HCT116 (cell line): ENCODE results near the gene FA2H. TPM values are rescaled to one million over a fixed set of nuclear protein-coding genes. Genes with fewer than 3 reads are reported as not detected.

Experiments
- ATAC-seq: fragments of 200-7000 bp; cut with Tn5 transposase; 2 replicates; pipeline ENCODE4 v1.9.1; 2020; ENCODE audit warnings: mild to moderate bottlenecking, moderate library complexity
- BruUV-seq: library from RNA; stranded (reverse); fragments of 400-500 nt; replicated peaks from 2 replicates; lab custom pipeline; 2021; lab: Mats Ljungman, UMichigan
- CTCF ChIA-PET: fragments of 300-600 bp; sonication (Branson Sonifier 250); formaldehyde crosslinking; loops from one replicate; lab custom pipeline; 2021; ENCODE audit warnings: antibody characterized with exemption; lab: Charles Lee
- POLR2A ChIA-PET: fragments of 300-600, 350-600 bp; sonication (Branson Sonifier 250); formaldehyde crosslinking; loops from one replicate; lab custom pipeline; 2021; ENCODE audit warnings: antibody characterized with exemption; lab: Charles Lee
- RAD21 ChIA-PET, 2 experiments: fragments of 300-600 bp; sonication (Branson Sonifier 250); formaldehyde crosslinking; loops; one replicate each; lab custom pipeline; 2023; ENCODE audit warnings: low total read pairs in 2 of 2; ENCODE audit not compliant: uncharacterized antibody in 2 of 2, unreplicated experiment in 2 of 2, low non-redundant PET in 1 of 2; lab: Charles Lee
- DNase-seq: peaks from one replicate; pipeline ENCODE4 v3.0.0-alpha.2; 2010; ENCODE audit warnings: low read depth, low spot score
- H2AFZ ChIP-seq: fragments of 200-600 bp; shearing (Covaris generic), sonication (generic); 2 replicates; pipeline ENCODE4 v1.6.1; 2017; ENCODE audit warnings: low read depth, mixed run types, mixed read lengths, antibody characterized with exemption, low read length; ENCODE audit not compliant: poor library complexity, severe bottlenecking
- H3K27ac ChIP-seq: 2 replicates; pipeline ENCODE4 v1.5.1; 2012; ENCODE audit warnings: low read depth, low read length
- H3K27me3 ChIP-seq: fragments of 200-600 bp; sonication (generic); 2 replicates; pipeline ENCODE4 v1.6.1; 2016; ENCODE audit warnings: mixed run types, low read length, mixed read lengths; ENCODE audit not compliant: insufficient read depth
- H3K36me3 ChIP-seq, 2 experiments: fragments of 200-500 bp in 1 of 2; fragments of 200-600 bp in 1 of 2; sonication (Bioruptor generic) in 1 of 2; sonication (generic) in 1 of 2; 2 replicates each; pipeline versions ENCODE4 v1.5.1 to v1.6.1; 2014 to 2016; ENCODE audit warnings: low read length in 2 of 2, inconsistent platforms in 1 of 2, mixed read lengths in 1 of 2, mixed run types in 1 of 2; ENCODE audit not compliant: insufficient read depth in 2 of 2, control insufficient read depth in 1 of 2
- H3K4me1 ChIP-seq, 2 experiments: fragments of 200-600 bp in 1 of 2; sonication (generic) in 1 of 2; 2 replicates each; pipeline versions ENCODE4 v1.5.1 to v1.6.1; 2012 to 2017; ENCODE audit warnings: low read length in 2 of 2, inconsistent platforms in 1 of 2, mild to moderate bottlenecking in 1 of 2, mixed read lengths in 1 of 2, mixed run types in 1 of 2, moderate library complexity in 1 of 2; ENCODE audit not compliant: insufficient read depth in 2 of 2, control insufficient read depth in 1 of 2
- H3K4me2 ChIP-seq: fragments of 200-600 bp; sonication (generic); 2 replicates; pipeline ENCODE4 v1.6.1; 2017; ENCODE audit warnings: mixed run types, low read length, mixed read lengths
- H3K4me3 ChIP-seq, 2 experiments: fragments of 200-600 bp in 1 of 2; sonication (generic) in 1 of 2; replicated peaks in 1 of 2; 2 replicates each; pipeline ENCODE4 v1.5.1; 2011 to 2016; ENCODE audit warnings: low read length in 2 of 2, control low read depth in 1 of 2, low read depth in 1 of 2, mild to moderate bottlenecking in 1 of 2, mixed read lengths in 1 of 2, mixed run types in 1 of 2
- H3K79me2 ChIP-seq: fragments of 200-600 bp; sonication (generic); 2 replicates; pipeline ENCODE4 v1.6.1; 2017; ENCODE audit warnings: mild to moderate bottlenecking, mixed run types, low read length, moderate library complexity, mixed read lengths; ENCODE audit not compliant: insufficient read depth
- H3K9ac ChIP-seq: fragments of 200-600 bp; sonication (generic); 2 replicates; pipeline ENCODE4 v1.6.1; 2016; ENCODE audit warnings: low read length, mixed read lengths
- H3K9me2 ChIP-seq: fragments of 200-600 bp; sonication (generic), shearing (Covaris generic); 2 replicates; pipeline ENCODE4 v1.6.1; 2017; ENCODE audit warnings: mixed run types, mild to moderate bottlenecking, moderate library complexity; ENCODE audit not compliant: insufficient read depth
- H3K9me3 ChIP-seq, 2 experiments: fragments of 200-500 bp in 1 of 2; fragments of 200-600 bp in 1 of 2; sonication (Bioruptor generic) in 1 of 2; sonication (generic) in 1 of 2; 2 replicates each; pipeline ENCODE4 v1.6.1; 2014 to 2017; ENCODE audit warnings: low read length in 2 of 2, mixed read lengths in 2 of 2, inconsistent platforms in 1 of 2, low read depth in 1 of 2, mild to moderate bottlenecking in 1 of 2, mixed run types in 1 of 2, moderate library complexity in 1 of 2; ENCODE audit not compliant: control insufficient read depth in 1 of 2, insufficient read depth in 1 of 2
- H4K20me1 ChIP-seq: fragments of 200-600 bp; sonication (generic), shearing (Covaris generic); 2 replicates; pipeline ENCODE4 v1.6.1; 2017; ENCODE audit warnings: mixed run types, mild to moderate bottlenecking, moderate library complexity; ENCODE audit not compliant: insufficient read depth
- CBX3 ChIP-seq: IDR thresholded peaks from 2 replicates; pipeline ENCODE4 v1.6.1; 2012; ENCODE audit warnings: low read depth
- FOSL1 ChIP-seq: IDR thresholded peaks from 2 replicates; pipeline ENCODE4 v1.6.1; 2012; ENCODE audit warnings: low read depth
- JUND ChIP-seq: IDR thresholded peaks from 2 replicates; pipeline ENCODE4 v1.6.1; 2012
- POLR2A ChIP-seq: IDR thresholded peaks from 2 replicates; pipeline ENCODE4 v1.7.0; 2011; ENCODE audit warnings: borderline replicate concordance; ENCODE audit not compliant: insufficient read depth, insufficient read length; ENCODE audit errors: extremely low read depth
- RAD21 ChIP-seq: IDR thresholded peaks from 2 replicates; pipeline ENCODE4 v1.6.1; 2012; ENCODE audit warnings: low read depth, mild to moderate bottlenecking
- SIN3A ChIP-seq: IDR thresholded peaks from 2 replicates; pipeline ENCODE4 v1.6.1; 2012; ENCODE audit warnings: low read depth
- TCF7L2 ChIP-seq: IDR thresholded peaks from 2 replicates; pipeline ENCODE4 v1.7.0; 2011; ENCODE audit warnings: borderline replicate concordance, inconsistent platforms; ENCODE audit not compliant: insufficient read depth, insufficient read length; ENCODE audit errors: extremely low read depth
- intact Hi-C: fragments of 100-400 bp; cut with micrococcal nuclease; formaldehyde crosslinking; loops from 2 replicates; pipeline ENCODE4 v1.10.0; 2022
- total RNA-seq: library from RNA; stranded (reverse); gene quantifications from one replicate; pipeline ENCODE4 v1.2.1, GENCODE V29; 2021; ENCODE audit not compliant: unreplicated experiment
- TF ChIP-seq, protein P1 (sequence below): IDR thresholded peaks from 2 replicates; pipeline ENCODE4 v1.6.1; 2011; ENCODE audit warnings: mild to moderate bottlenecking, low read length, moderate library complexity; ENCODE audit not compliant: insufficient replicate concordance; ENCODE audit errors: extremely low read depth
- TF ChIP-seq, protein P2 (sequence below): IDR thresholded peaks from 2 replicates; pipeline ENCODE4 v1.6.1; 2012; ENCODE audit warnings: low read depth
- TF ChIP-seq, protein P3 (sequence below): IDR thresholded peaks from 2 replicates; pipeline ENCODE4 v1.6.1; 2012

The FA2H gene
- total RNA-seq, 1 experiment from 2014 or later: 11.1 TPM

DNA sequence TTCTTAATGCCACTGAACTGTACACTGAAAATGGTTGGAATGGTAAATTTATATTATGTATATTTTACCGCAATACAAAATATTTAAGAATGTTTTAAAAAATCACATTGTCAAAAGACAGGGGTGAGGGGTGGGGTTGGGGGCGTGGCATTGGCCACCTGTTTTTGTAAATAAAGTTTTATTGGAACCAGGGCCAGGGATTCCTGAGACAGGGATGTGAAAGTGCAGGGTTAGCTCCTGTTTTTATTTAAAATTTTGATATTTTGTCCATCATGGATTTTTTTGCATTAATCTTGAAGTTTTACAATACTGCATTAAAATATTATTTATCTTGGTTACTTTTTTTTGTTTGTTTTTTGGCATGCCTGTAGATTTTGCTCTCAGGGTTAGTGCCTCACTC is 2.3 kb upstream of the FA2H start:
- H3K9me2 ChIP-seq: no peaks in the 10 kb centered on the region
- no peak overlapping the region for H3K4me3 ChIP-seq
- ATAC-seq (no peak), DNase-seq (no peak)
- ChIA-PET CTCF (no interaction called here), POLR2A (no interaction called here), RAD21 (no interaction called here)
- H3K4me1 ChIP-seq: peaks cover 8 to 19% of the 10 kb centered on the region in 2 experiments; a peak in 2 of 4 replicates
- H2AFZ ChIP-seq: no peak overlapping the region
- H3K27ac ChIP-seq: no peak overlapping the region
- no peak for TF ChIP-seq TCF7L2
- no peak for TF ChIP-seq CBX3
- no peak for TF ChIP-seq RAD21
- no peak for TF ChIP-seq SIN3A
- no peak for TF ChIP-seq POLR2A
- TF ChIP-seq, protein P1, sequence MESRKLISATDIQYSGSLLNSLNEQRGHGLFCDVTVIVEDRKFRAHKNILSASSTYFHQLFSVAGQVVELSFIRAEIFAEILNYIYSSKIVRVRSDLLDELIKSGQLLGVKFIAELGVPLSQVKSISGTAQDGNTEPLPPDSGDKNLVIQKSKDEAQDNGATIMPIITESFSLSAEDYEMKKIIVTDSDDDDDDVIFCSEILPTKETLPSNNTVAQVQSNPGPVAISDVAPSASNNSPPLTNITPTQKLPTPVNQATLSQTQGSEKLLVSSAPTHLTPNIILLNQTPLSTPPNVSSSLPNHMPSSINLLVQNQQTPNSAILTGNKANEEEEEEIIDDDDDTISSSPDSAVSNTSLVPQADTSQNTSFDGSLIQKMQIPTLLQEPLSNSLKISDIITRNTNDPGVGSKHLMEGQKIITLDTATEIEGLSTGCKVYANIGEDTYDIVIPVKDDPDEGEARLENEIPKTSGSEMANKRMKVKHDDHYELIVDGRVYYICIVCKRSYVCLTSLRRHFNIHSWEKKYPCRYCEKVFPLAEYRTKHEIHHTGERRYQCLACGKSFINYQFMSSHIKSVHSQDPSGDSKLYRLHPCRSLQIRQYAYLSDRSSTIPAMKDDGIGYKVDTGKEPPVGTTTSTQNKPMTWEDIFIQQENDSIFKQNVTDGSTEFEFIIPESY: no peak
- TF ChIP-seq FOSL1: no peak
- TF ChIP-seq, protein P2, sequence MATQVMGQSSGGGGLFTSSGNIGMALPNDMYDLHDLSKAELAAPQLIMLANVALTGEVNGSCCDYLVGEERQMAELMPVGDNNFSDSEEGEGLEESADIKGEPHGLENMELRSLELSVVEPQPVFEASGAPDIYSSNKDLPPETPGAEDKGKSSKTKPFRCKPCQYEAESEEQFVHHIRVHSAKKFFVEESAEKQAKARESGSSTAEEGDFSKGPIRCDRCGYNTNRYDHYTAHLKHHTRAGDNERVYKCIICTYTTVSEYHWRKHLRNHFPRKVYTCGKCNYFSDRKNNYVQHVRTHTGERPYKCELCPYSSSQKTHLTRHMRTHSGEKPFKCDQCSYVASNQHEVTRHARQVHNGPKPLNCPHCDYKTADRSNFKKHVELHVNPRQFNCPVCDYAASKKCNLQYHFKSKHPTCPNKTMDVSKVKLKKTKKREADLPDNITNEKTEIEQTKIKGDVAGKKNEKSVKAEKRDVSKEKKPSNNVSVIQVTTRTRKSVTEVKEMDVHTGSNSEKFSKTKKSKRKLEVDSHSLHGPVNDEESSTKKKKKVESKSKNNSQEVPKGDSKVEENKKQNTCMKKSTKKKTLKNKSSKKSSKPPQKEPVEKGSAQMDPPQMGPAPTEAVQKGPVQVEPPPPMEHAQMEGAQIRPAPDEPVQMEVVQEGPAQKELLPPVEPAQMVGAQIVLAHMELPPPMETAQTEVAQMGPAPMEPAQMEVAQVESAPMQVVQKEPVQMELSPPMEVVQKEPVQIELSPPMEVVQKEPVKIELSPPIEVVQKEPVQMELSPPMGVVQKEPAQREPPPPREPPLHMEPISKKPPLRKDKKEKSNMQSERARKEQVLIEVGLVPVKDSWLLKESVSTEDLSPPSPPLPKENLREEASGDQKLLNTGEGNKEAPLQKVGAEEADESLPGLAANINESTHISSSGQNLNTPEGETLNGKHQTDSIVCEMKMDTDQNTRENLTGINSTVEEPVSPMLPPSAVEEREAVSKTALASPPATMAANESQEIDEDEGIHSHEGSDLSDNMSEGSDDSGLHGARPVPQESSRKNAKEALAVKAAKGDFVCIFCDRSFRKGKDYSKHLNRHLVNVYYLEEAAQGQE: no peak
- no peak for TF ChIP-seq JUND
- TF ChIP-seq, protein P3, sequence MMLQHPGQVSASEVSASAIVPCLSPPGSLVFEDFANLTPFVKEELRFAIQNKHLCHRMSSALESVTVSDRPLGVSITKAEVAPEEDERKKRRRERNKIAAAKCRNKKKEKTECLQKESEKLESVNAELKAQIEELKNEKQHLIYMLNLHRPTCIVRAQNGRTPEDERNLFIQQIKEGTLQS: no peak
- no peaks in the 10 kb centered on the region for H4K20me1 ChIP-seq
- H3K36me3 ChIP-seq: no peaks in the 10 kb centered on the region
- H3K79me2 ChIP-seq: no peaks in the 10 kb centered on the region
- H3K4me2 ChIP-seq: no peak overlapping the region
- no peaks in the 10 kb centered on the region for H3K9me3 ChIP-seq
- no peaks in the 10 kb centered on the region for H3K27me3 ChIP-seq
- H3K9ac ChIP-seq: no peak overlapping the region
- intact Hi-C loops: no loop called here
- no TSS peak for BruUV-seq
